ENCODE results near the gene PALLD.

DNA sequence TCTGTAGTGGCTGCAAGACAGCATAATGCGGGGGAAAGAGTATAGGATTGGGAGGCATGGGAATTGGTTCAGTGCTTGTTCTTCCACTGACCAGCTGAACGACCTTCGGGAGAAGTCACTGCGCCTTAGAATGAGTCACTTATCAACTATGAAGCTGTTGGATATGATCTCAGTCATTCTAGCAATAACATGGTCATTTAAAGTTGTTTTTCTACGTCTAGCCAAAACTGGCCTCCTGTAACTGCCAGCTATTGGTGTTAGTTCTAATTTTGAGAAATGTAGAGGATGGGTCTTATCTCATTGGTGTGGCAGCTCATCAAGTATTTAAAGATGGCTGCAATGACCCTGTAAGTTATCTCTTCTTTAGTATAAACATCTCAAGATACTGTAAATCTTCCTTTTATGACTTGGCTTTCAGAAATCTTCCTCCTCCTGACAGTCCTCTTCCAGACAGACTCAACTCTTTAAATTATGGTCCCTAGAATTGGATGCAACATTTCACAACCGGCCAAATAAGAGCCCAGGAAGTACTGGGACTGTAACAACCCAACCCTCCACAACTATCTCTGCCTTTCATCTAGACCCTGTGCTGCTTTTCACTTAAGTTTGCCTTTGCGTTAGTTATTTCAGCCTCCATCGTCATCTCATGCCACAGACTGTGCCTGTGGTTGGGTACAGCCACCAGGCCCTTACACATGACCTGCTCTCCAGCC is 269.9 kb downstream of the PALLD start:
- TF ChIP-seq, protein P1, sequence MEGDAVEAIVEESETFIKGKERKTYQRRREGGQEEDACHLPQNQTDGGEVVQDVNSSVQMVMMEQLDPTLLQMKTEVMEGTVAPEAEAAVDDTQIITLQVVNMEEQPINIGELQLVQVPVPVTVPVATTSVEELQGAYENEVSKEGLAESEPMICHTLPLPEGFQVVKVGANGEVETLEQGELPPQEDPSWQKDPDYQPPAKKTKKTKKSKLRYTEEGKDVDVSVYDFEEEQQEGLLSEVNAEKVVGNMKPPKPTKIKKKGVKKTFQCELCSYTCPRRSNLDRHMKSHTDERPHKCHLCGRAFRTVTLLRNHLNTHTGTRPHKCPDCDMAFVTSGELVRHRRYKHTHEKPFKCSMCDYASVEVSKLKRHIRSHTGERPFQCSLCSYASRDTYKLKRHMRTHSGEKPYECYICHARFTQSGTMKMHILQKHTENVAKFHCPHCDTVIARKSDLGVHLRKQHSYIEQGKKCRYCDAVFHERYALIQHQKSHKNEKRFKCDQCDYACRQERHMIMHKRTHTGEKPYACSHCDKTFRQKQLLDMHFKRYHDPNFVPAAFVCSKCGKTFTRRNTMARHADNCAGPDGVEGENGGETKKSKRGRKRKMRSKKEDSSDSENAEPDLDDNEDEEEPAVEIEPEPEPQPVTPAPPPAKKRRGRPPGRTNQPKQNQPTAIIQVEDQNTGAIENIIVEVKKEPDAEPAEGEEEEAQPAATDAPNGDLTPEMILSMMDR (IDR thresholded peaks at IDR 0.05), result no peak
- TF ChIP-seq CBFB (CRISPR knock-in tag; IDR thresholded peaks at IDR 0.05; ENCODE audit: low read depth), result no peak
- TF ChIP-seq FOXK1 (CRISPR knock-in tag; IDR thresholded peaks at IDR 0.05), result no peak
- no peak for TF ChIP-seq E2F4 (CRISPR knock-in tag; IDR thresholded peaks at IDR 0.05; ENCODE audit: borderline replicate concordance, low read depth)
- TF ChIP-seq, protein P2, sequence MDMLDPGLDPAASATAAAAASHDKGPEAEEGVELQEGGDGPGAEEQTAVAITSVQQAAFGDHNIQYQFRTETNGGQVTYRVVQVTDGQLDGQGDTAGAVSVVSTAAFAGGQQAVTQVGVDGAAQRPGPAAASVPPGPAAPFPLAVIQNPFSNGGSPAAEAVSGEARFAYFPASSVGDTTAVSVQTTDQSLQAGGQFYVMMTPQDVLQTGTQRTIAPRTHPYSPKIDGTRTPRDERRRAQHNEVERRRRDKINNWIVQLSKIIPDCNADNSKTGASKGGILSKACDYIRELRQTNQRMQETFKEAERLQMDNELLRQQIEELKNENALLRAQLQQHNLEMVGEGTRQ (CRISPR knock-in tag; IDR thresholded peaks at IDR 0.05), result no peak
- TF ChIP-seq ZNF232 (CRISPR knock-in tag; IDR thresholded peaks at IDR 0.05), result no peak
- no peak for TF ChIP-seq HMGXB4 (CRISPR knock-in tag; IDR thresholded peaks at IDR 0.05)
- TF ChIP-seq JAZF1 (CRISPR knock-in tag; IDR thresholded peaks at IDR 0.05), result no peak
- no peak for TF ChIP-seq JUN (CRISPR knock-in tag; IDR thresholded peaks at IDR 0.05)
- no peak for TF ChIP-seq FOXP1 (CRISPR knock-in tag; IDR thresholded peaks at IDR 0.05; ENCODE audit: borderline replicate concordance)

All from WTC11 (cell line).